GM19238 (cell line): ENCODE measurements around the gene NECTIN4.

ENCODE experiments used
- DNase-seq: peaks from one replicate; pipeline ENCODE4 v3.0.0; 2011; ENCODE audit warnings: low spot score; ENCODE audit not compliant: insufficient read length

Gene NECTIN4

GRCh38 chr1:161061419-161061818 is 27.9 kb downstream of the NECTIN4 start:
- no peak for DNase-seq

- DNase-seq = no peak
These were observed 30.1 kb downstream of the NECTIN4 start for GRCh38 chr1:161059293-161059692.

- DNase-seq = no peak
These were observed 34.6 kb downstream of the NECTIN4 start for GRCh38 chr1:161054805-161055204.

GRCh38 chr1:161054232-161054631 is 35.1 kb downstream of the NECTIN4 start:
- no peak for DNase-seq

- DNase-seq = no peak
These were observed 36.5 kb downstream of the NECTIN4 start for GRCh38 chr1:161052899-161053298.

GRCh38 chr1:161051219-161051618 is 38.1 kb downstream of the NECTIN4 start:
- no peak for DNase-seq

GRCh38 chr1:161048949-161049722 is 40.2 kb downstream of the NECTIN4 start:
- no peak for DNase-seq

GRCh38 chr1:161047436-161048420 is 41.6 kb downstream of the NECTIN4 start:
- no peak for DNase-seq

- DNase-seq = peak; percentile 71
These were observed 42.6 kb downstream of the NECTIN4 start for GRCh38 chr1:161046605-161047228.

- peak; percentile 77 for DNase-seq
These were observed 43.4 kb downstream of the NECTIN4 start, which contains the start of gene USF1 for GRCh38 chr1:161045736-161046604. USF1 (minus strand) TSS chr1:161045977; CDS start chr1:161043275, 2,702 bp downstream.

- DNase-seq = peak; percentile 53
These were observed 44.2 kb downstream of the NECTIN4 start for GRCh38 chr1:161044908-161045735.

GRCh38 chr1:161044535-161044907 is 44.8 kb downstream of the NECTIN4 start:
- no peak for DNase-seq

GRCh38 chr1:161039546-161039945 is 49.8 kb downstream of the NECTIN4 start:
- no peak for DNase-seq

GRCh38 chr1:161039154-161039545 is 50.2 kb downstream of the NECTIN4 start:
- no peak for DNase-seq

- peak; percentile 88 for DNase-seq
These were observed 50.7 kb downstream of the NECTIN4 start, which contains the start of gene TSTD1 for GRCh38 chr1:161038523-161039153. TSTD1 (minus strand) TSS chr1:161038964; CDS start chr1:161038889, 75 bp downstream.

GRCh38 chr1:161037661-161038522 is 51.5 kb downstream of the NECTIN4 start:
- DNase-seq = no peak

- no peak for DNase-seq
These were observed 55.6 kb downstream of the NECTIN4 start for GRCh38 chr1:161033751-161034150.

- no peak for DNase-seq
These were observed 56.9 kb downstream of the NECTIN4 start for GRCh38 chr1:161032409-161032808.
